C4-2B (cell line): ENCODE measurements around the gene HLA-DMA.

Experiments
- H3K27ac ChIP-seq: fragments of 450-650 bp; 2 replicates; pipeline ENCODE4 v1.5.1; 2017
- ZFX ChIP-seq: fragments of 450-650 bp; IDR thresholded peaks from 2 replicates; pipeline ENCODE4 v1.6.1; 2017
- TF ChIP-seq, protein P1 (sequence below): fragments of 450-650 bp; conservative IDR thresholded peaks from 2 replicates; pipeline ENCODE4 v1.5.1; 2017; ENCODE audit warnings: mild to moderate bottlenecking

Gene HLA-DMA

GRCh38 chr6:32935551-32936238 is 17.2 kb downstream of the HLA-DMA start:
- TF ChIP-seq, protein P1, sequence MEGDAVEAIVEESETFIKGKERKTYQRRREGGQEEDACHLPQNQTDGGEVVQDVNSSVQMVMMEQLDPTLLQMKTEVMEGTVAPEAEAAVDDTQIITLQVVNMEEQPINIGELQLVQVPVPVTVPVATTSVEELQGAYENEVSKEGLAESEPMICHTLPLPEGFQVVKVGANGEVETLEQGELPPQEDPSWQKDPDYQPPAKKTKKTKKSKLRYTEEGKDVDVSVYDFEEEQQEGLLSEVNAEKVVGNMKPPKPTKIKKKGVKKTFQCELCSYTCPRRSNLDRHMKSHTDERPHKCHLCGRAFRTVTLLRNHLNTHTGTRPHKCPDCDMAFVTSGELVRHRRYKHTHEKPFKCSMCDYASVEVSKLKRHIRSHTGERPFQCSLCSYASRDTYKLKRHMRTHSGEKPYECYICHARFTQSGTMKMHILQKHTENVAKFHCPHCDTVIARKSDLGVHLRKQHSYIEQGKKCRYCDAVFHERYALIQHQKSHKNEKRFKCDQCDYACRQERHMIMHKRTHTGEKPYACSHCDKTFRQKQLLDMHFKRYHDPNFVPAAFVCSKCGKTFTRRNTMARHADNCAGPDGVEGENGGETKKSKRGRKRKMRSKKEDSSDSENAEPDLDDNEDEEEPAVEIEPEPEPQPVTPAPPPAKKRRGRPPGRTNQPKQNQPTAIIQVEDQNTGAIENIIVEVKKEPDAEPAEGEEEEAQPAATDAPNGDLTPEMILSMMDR: no peak
- no peak for TF ChIP-seq ZFX

GRCh38 chr6:32933661-32934085 is 19.2 kb downstream of the HLA-DMA start:
- TF ChIP-seq, protein P1: peak; percentile 93
- TF ChIP-seq ZFX: no peak
- no peak overlapping the region for H3K27ac ChIP-seq

More at GRCh38 chr6:32935551-32936238, 17.2 kb downstream of the HLA-DMA start:
- no peak overlapping the region for H3K27ac ChIP-seq

DNA sequence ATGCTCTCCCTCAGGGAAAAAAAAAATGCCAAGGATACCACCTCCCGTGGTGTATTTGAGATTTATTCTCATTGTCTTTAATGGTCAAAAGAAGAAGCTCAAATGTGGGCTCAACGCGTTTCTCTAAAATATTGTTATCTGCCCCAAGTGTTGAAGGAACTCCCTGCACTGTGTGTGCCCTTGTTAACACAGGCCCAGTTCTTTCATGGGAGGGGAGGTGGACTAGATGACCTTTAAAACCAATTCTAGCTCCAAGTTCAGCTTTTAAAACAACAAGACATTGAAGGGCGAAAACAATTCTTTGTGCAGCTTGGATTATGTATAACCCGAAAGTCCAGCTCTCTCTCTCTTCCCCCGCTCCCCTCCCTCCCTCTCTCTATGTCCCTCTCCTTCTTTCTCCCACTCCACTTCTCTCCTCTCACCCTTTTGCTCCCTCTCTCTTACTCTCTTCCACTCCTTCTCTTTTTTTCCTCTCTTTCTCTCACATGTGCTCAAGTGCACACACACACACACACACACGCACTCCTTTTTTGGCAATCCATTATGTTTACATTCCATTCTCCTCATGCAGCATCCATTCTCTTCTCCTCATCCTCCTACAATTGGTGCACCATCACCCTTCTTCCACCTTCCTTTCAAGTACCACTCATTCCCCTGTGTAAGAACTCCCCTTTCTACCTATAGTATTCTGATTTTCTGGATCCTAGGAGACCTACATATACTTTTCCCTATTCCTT is 20.6 kb downstream of the HLA-DMA start:
- H3K27ac ChIP-seq: no peak overlapping the region

GRCh38 chr6:32931211-32931610 is 21.7 kb downstream of the HLA-DMA start:
- TF ChIP-seq ZFX: no peak
- TF ChIP-seq, protein P1: no peak
- H3K27ac ChIP-seq: no peak overlapping the region

More for the DNA sequence above, 20.6 kb downstream of the HLA-DMA start:
- no peak for TF ChIP-seq ZFX
- TF ChIP-seq, protein P1: no peak

DNA sequence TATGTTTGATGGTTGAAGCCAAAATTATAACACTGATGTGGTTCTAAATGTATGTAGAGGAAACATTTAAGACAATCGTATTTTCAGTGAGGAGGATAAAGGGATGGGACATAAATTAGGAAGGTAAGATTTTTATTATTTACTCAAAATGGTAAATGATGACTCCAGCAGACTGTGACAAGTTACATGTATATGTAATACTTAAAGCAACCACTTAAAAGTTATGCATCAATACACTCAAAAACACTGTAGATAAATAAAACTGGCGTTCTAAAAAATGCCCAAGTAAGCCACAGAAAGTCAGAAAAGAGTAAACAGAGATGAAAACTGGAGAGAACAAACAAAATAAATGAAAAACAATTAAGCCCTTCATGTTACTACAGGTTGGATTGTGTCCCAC is 30.8 kb downstream of the HLA-DMA start:
- H3K27ac ChIP-seq: no peak overlapping the region
- TF ChIP-seq, protein P1: no peak
- no peak for TF ChIP-seq ZFX

DNA sequence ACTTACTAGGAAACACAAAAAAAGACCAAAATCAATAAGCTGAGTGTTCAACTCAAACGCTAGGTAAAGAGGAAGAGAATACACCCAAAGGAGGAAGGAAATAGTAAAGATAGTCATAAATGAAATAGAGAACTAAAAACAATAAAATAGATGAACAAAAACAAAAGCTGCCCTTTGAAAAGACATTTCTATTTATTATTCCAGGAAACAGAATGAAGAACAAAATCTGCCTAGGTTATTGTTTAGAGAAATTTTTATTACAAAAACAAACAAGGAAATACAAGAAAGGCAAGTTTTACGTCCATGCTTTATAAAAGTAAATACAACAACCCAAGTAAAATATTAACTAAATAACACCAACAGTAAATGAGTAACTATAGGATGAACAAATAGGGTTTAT is 32.2 kb downstream of the HLA-DMA start:
- TF ChIP-seq ZFX: no peak
- TF ChIP-seq, protein P1: no peak
- H3K27ac ChIP-seq: no peak overlapping the region

DNA sequence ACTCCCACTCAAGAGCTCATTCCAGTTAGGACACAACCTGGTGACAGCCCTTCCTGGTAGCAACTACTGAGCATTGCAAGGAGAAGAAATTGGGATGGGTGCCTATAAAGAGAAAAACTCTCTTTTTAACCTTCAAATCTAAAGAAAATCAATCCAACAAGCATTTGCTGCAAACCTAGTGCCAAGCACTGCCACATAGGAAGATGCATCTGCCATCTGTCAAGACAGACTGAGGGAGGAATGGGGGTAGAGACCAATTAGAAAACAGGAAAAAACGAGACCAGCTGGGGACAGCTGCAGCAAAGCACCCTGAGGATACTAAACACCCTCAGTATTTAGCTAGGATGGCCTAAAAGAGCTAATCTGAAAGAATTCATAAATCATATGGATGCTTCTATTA is 39.9 kb downstream of the HLA-DMA start:
- TF ChIP-seq, protein P1: no peak
- no peak for TF ChIP-seq ZFX
- no peak overlapping the region for H3K27ac ChIP-seq
